ENCODE data around the gene RRP7A.
A peak's percentile ranks its signal among the peaks of the same experiment; 100 is the strongest.
"Not testable (repeated sequence)": the region's sequence is repeated elsewhere in the genome, so short reads cannot be mapped to it uniquely, and the experiment has no call there.

RRP7A gene

DNA sequence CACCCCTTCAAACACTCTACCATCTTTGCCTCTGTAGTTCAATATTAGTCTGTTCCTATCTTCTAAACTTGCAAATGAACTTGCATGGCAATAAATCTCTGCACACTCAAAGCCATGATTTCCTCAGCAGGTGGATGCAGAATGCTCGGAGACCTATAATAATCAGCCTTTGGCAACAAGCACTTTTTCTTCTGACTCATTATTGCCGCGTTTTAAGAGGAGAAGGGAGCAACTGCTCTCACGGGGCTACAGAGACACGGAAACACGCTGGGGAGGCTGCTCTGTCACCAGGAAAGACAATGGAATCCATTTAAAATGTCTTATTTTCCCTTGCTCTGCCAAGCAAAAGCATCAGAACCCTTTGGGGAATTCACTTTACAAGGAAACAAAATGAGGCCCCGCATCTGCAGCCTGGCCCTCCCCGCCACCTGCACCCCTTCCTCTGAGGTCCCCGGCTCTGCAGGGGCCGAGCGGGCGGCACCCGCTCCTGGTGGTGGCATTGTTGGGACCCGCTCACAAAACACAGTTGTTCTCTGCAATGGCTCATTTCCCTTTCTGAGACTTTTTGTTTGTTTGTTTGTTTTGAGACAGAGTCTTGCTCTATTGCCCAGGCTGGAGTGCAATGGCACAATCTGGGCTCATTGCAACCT, 15.6 kb upstream of the RRP7A start:
- not testable (repeated sequence) for DNase-seq

- no peak for DNase-seq
Observed at GRCh38 chr22:42533638-42533977, 14.0 kb upstream of the RRP7A start.

DNA sequence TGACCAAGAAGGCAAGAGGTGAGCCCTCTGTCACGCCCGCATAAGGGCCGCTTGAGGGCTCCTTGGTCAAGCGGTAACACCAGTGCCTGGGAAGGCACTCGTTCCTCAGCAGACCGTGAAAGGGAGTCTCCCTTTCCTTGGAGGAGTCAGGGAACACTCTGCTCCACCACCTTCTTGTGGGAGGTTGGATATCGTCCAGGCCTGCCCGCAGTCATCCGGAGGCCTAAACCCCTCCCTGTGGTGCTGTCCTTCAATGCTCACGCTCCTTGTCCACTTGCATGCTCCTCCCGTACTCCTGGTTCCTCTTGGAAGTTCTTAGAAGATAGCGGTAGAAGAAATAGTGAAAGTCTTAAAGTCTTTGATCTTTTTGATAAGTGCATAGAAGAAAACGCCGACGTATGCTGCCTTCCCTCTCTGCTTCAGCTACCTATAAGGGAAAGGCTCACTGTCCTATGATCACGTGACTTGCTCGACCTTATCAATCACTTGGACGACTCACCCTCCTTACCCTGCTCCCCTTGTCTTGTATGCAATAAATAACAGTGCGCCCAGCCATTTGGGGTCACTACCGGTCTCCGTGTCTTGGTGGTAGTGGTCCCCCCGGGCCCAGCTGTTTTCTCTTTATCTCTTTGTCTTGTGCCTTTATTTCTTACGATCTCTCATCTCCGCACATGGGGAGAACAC, 11.9 kb upstream of the RRP7A start:
- DNase-seq, result not testable (repeated sequence)

- DNase-seq, result not testable (repeated sequence)
Observed at GRCh38 chr22:42529435-42529834, 9.8 kb upstream of the RRP7A start.

GRCh38 chr22:42528591-42529307, 9.2 kb upstream of the RRP7A start:
- DNase-seq, result no peak

- DNase-seq, result no peak
Observed at GRCh38 chr22:42522546-42522945, 3.0 kb upstream of the RRP7A start.

- no peak for DNase-seq
Observed at GRCh38 chr22:42521228-42521546, 1.6 kb upstream of the RRP7A start.

- not testable (repeated sequence) for DNase-seq
Observed at GRCh38 chr22:42518638-42519524, 715 bp downstream of the RRP7A start.

DNA sequence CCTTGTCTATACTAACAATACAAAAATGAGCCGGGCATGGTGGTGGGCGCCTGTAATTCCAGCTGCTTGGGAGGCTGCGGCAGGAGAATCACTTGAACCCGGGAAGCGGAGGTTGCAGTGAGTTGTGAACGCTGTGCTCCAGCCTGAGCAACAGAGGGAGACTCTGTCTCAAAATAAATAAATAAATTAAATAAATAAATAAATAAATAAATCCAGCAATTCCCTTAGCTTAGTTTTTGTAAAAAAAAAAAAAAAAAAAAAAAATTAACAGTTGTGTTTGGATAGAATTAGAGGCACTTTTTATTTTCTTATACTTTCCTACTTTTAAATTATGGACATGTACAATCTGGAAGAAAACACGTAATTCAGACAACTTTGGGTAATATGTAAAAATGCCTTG, 2.5 kb downstream of the RRP7A start:
- DNase-seq, result not testable (repeated sequence)

GRCh38 chr22:42515896-42516295, 3.7 kb downstream of the RRP7A start:
- no peak for DNase-seq

DNA sequence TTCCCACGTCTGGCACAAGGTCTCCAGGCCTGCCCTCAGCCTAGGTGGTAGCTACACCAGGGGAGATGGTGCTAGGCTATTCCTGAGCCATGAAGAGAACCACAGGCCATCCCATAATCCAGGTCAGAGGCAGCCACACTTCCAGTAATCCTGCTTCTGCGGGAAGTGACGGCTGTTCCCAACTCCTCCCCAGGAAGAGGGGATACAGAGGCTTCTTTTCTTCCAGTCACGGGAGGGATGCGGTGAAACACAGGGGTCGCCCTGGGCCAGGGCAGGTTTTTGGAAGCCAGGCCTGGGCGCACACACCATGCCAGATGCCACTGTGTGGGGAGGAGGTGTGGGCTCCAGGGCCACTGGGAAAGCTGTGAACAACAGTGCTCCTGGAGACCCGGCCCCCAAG, 4.3 kb downstream of the RRP7A start:
- DNase-seq, result not testable (repeated sequence)

DNA sequence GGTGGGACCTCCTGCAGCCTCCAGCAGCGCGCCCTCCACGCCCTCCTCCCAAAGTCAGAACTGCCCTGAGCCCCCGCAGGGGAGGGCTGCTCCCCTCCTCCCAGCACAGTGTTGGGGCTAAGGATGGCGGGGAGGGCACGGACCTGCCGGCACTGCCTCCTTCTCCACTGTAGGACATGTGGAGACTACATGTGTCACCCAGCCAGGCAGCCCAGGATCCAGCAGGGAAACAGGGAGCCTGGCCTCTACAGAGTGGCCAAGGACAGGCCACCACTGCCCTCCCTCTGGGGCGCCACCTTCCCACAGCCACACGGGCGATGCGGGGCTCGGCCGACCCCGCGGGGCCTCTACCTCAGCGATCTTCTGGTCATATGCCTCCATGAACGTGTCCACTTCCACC, 5.3 kb downstream of the RRP7A start:
- not testable (repeated sequence) for DNase-seq

GRCh38 chr22:42512273-42512990, 7.2 kb downstream of the RRP7A start:
- not testable (repeated sequence) for DNase-seq

- no peak for DNase-seq
Observed at GRCh38 chr22:42511401-42511891, 8.2 kb downstream of the RRP7A start.

- no peak for DNase-seq
Observed at GRCh38 chr22:42509548-42509947, 10.0 kb downstream of the RRP7A start.

GRCh38 chr22:42508975-42509364, 10.6 kb downstream of the RRP7A start:
- DNase-seq, result not testable (repeated sequence)

GRCh38 chr22:42508327-42508974, 11.1 kb downstream of the RRP7A start:
- not testable (repeated sequence) for DNase-seq

GRCh38 chr22:42500836-42501179, 18.8 kb downstream of the RRP7A start:
- DNase-seq, result no peak

DNA sequence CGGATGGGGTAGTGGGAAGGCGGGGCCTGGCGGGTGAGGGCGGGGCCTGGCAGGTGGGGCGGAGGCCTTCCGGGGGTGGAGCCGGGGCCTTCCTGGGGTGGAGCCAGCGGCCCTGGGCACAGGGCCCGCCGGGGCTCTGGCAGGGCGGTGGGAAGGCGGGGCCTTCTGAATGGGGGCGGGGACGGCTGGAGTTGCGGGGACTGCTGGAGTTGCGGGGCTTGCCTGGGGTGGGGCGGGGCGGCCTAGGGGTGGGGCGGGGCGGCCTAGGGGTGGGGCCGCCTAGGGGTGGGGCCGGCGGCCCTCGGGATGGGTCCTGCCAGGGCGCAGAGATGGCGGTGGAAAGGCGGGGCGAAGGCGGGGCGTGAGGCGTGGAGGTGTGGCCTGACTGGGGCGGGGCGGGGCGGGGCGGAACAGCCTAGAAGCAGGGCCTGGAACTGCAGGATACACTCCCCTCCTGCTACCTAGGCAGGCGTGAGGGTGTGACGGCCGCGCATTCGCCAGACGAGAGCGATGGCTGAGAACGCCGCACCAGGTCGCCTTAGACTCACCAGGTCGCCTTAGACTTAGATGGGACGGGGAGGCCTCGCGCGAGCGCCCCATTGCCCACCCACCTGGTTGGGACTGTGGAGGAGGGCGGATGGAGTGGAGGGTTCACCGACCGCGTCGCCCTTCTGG, 19.3 kb downstream of the RRP7A start:
- peak; percentile 84 for DNase-seq

DNA sequence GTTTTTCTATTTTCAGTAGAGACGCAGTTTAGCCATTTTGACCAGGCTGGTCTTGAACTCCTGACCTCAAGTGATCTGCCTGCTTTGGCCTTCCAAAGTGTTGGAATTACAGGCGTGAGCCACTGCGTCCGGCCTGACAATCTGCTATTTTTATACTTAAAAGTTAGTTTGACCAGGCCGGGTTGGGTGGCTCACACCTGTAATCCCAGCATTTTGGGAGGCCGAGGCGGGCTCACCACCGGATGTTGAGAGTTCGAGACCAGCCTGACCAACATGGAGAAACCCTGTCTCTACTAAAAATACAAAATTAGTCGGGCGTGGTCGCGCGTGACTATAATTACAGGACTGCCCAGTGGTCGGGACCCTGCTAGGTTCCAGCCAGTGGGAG, 19.8 kb downstream of the RRP7A start:
- DNase-seq, result not testable (repeated sequence)

GRCh38 chr22:42495533-42496141, 24.0 kb downstream of the RRP7A start:
- not testable (repeated sequence) for DNase-seq
